Muscle layer of colon (tissue), 2 donors: ENCODE measurements around the gene TPGS1.

ENCODE experiments used
- H3K27ac ChIP-seq: one replicate; pipeline ENCODE4 v1.7.0; 2013; ENCODE audit warnings: low read depth, mild to moderate bottlenecking, low read length, moderate library complexity
- H3K27me3 ChIP-seq, 2 donors: one replicate each; pipeline ENCODE4 v1.7.0; 2013; ENCODE audit warnings: low read length in 2 of 2, mild to moderate bottlenecking in 2 of 2; ENCODE audit not compliant: insufficient read depth in 2 of 2, control insufficient read depth in 1 of 2
- H3K36me3 ChIP-seq: one replicate; pipeline ENCODE4 v1.7.0; 2013; ENCODE audit warnings: mild to moderate bottlenecking, low read length; ENCODE audit not compliant: insufficient read depth
- H3K4me1 ChIP-seq: one replicate; pipeline ENCODE4 v1.7.0; 2013; ENCODE audit warnings: mild to moderate bottlenecking, low read length; ENCODE audit not compliant: insufficient read depth
- H3K4me3 ChIP-seq, 2 donors: one replicate each; pipeline ENCODE4 v1.7.0; 2013; ENCODE audit warnings: low read length in 2 of 2, low read depth in 1 of 2, mild to moderate bottlenecking in 1 of 2, moderate library complexity in 1 of 2
- H3K9ac ChIP-seq: one replicate; pipeline ENCODE4 v1.7.0; 2013; ENCODE audit warnings: low read length
- H3K9me3 ChIP-seq: one replicate; pipeline ENCODE4 v1.7.0; 2013; ENCODE audit warnings: mild to moderate bottlenecking, low read length
- donor health status: abdominal sarcoma.
- donor health status: Adenocarcinoma of cecum.

TPGS1 gene

GRCh38 chr19:507286-508203 lies at the start of gene TPGS1:
Gene TPGS1 (plus strand): TSS chr19:507497. CDS start chr19:507507, 10 bp downstream.
- peak within 1 kb of the TSS; percentile 82 for H3K27ac ChIP-seq
- no peaks in the 10 kb centered on the region for H3K27me3 ChIP-seq
- peak within 1 kb of the TSS; percentile 72 for H3K4me3 ChIP-seq
- H3K9me3 ChIP-seq, result no peaks in the 10 kb centered on the region
- H3K36me3 ChIP-seq, result no peaks in the 10 kb centered on the region
- H3K9ac ChIP-seq, result no peak within 1 kb of the TSS
- H3K4me1 ChIP-seq, result peaks cover 29% of the 10 kb centered on the region

GRCh38 chr19:457636-458035 lies 49.7 kb upstream of the TPGS1 start:
- Histone ChIP-seq H3K27me3 (no peaks in the 10 kb centered on the region), H3K9ac (no peak overlapping the region), H3K27ac (no peak overlapping the region), H3K9me3 (no peaks in the 10 kb centered on the region), H3K36me3 (no peaks in the 10 kb centered on the region), H3K4me3 (no peak overlapping the region), H3K4me1 (peaks cover 7% of the 10 kb centered on the region)

GRCh38 chr19:458091-459042 lies 48.9 kb upstream of the TPGS1 start:
- H3K9ac ChIP-seq, result no peak overlapping the region
- no peaks in the 10 kb centered on the region for H3K27me3 ChIP-seq
- H3K36me3 ChIP-seq, result no peaks in the 10 kb centered on the region
- H3K4me3 ChIP-seq, result no peak overlapping the region
- H3K27ac ChIP-seq, result no peak overlapping the region
- peaks cover 7% of the 10 kb centered on the region for H3K4me1 ChIP-seq
- H3K9me3 ChIP-seq, result no peaks in the 10 kb centered on the region

- Histone ChIP-seq H3K36me3 (no peaks in the 10 kb centered on the region), H3K9ac (peak overlapping the region; percentile 71), H3K27me3 (no peaks in the 10 kb centered on the region), H3K9me3 (no peaks in the 10 kb centered on the region), H3K4me3 (peak overlapping the region; percentile 73 to 87), H3K4me1 (peaks cover 7% of the 10 kb centered on the region), H3K27ac (peak overlapping the region; percentile 58)
These were observed 47.4 kb upstream of the TPGS1 start for GRCh38 chr19:459724-460511.

- peak within 1 kb of the TSS; percentile 58 for H3K27ac ChIP-seq
- H3K9me3 ChIP-seq, result no peaks in the 10 kb centered on the region
- peak within 1 kb of the TSS; percentile 71 for H3K9ac ChIP-seq
- H3K4me1 ChIP-seq, result peaks cover 7% of the 10 kb centered on the region
- no peaks in the 10 kb centered on the region for H3K27me3 ChIP-seq
- no peaks in the 10 kb centered on the region for H3K36me3 ChIP-seq
- peak within 1 kb of the TSS; percentile 73 to 87 for H3K4me3 ChIP-seq
These were observed 46.2 kb upstream of the TPGS1 start, which contains the start of gene SHC2 for GRCh38 chr19:460877-461720. Gene SHC2 (minus strand): TSS chr19:461033. CDS start chr19:460996, 37 bp downstream.

- Histone ChIP-seq H3K4me3 (peak overlapping the region in 1 of 2 donors; percentile 42), H3K9ac (no peak overlapping the region), H3K27me3 (no peaks in the 10 kb centered on the region), H3K4me1 (peaks cover 7% of the 10 kb centered on the region), H3K36me3 (no peaks in the 10 kb centered on the region), H3K9me3 (no peaks in the 10 kb centered on the region), H3K27ac (peak overlapping the region; percentile 58)
These were observed 45.4 kb upstream of the TPGS1 start for GRCh38 chr19:461721-462551.

- no peaks in the 10 kb centered on the region for H3K9me3 ChIP-seq
- peaks cover 7% of the 10 kb centered on the region for H3K4me1 ChIP-seq
- no peak overlapping the region for H3K4me3 ChIP-seq
- no peaks in the 10 kb centered on the region for H3K27me3 ChIP-seq
- H3K36me3 ChIP-seq, result no peaks in the 10 kb centered on the region
- no peak overlapping the region for H3K9ac ChIP-seq
- H3K27ac ChIP-seq, result no peak overlapping the region
These were observed 43.7 kb upstream of the TPGS1 start for GRCh38 chr19:463483-464207.

GRCh38 chr19:464208-464545 lies 43.1 kb upstream of the TPGS1 start:
- H3K27me3 ChIP-seq, result no peaks in the 10 kb centered on the region
- H3K27ac ChIP-seq, result no peak overlapping the region
- H3K4me3 ChIP-seq, result no peak overlapping the region
- peaks cover 4% of the 10 kb centered on the region for H3K4me1 ChIP-seq
- H3K9ac ChIP-seq, result no peak overlapping the region
- H3K36me3 ChIP-seq, result no peaks in the 10 kb centered on the region
- no peaks in the 10 kb centered on the region for H3K9me3 ChIP-seq

GRCh38 chr19:465056-465816 lies 42.1 kb upstream of the TPGS1 start:
- H3K27me3 ChIP-seq, result no peaks in the 10 kb centered on the region
- no peaks in the 10 kb centered on the region for H3K36me3 ChIP-seq
- no peaks in the 10 kb centered on the region for H3K4me1 ChIP-seq
- H3K9me3 ChIP-seq, result no peaks in the 10 kb centered on the region
- H3K27ac ChIP-seq, result no peak overlapping the region
- no peak overlapping the region for H3K4me3 ChIP-seq
- H3K9ac ChIP-seq, result no peak overlapping the region
